Fibroblast of mammary gland (primary cell): ENCODE measurements around the gene NEGR1.

Experiments
- DNase-seq: peaks from one replicate; pipeline ENCODE4 v3.0.0-alpha.2; 2010; ENCODE audit warnings: low read depth
- H3K4me3 ChIP-seq: 2 replicates; pipeline ENCODE4 v1.5.1; 2011; ENCODE audit warnings: low read depth, mild to moderate bottlenecking, low read length, moderate library complexity; ENCODE audit not compliant: control insufficient read depth
- TF ChIP-seq, protein P1 (sequence below): conservative IDR thresholded peaks from 2 replicates; pipeline ENCODE4 v1.5.1; 2011; ENCODE audit warnings: low read depth, low read length, inconsistent platforms; ENCODE audit not compliant: control insufficient read depth, insufficient read depth

The NEGR1 gene

DNA sequence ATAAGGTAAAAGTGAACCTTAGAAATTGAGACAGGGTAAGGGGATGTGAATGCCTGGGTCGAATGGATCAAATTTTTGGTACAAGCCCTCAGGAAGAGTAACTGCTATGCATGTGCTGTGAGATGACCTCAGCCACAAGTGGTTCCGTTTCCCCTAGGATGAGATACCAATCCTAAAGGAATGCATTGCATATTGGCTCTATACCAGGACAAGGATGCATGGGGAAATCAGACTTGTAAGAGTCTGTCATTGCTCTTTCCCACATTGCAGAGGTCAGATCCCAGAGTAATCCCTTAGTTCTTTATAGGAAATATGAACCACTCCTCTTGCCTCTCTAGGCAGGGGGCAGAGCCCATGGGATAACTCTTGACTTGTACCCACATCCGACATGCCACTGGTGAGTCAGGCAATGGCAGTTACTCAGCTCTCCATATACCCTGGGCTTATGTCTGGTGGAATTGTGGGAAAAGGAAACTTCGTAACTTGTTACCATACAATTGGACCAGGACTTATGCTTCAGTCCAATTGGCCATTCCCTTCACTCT lies 773.2 kb downstream of the NEGR1 start:
- TF ChIP-seq, protein P1, sequence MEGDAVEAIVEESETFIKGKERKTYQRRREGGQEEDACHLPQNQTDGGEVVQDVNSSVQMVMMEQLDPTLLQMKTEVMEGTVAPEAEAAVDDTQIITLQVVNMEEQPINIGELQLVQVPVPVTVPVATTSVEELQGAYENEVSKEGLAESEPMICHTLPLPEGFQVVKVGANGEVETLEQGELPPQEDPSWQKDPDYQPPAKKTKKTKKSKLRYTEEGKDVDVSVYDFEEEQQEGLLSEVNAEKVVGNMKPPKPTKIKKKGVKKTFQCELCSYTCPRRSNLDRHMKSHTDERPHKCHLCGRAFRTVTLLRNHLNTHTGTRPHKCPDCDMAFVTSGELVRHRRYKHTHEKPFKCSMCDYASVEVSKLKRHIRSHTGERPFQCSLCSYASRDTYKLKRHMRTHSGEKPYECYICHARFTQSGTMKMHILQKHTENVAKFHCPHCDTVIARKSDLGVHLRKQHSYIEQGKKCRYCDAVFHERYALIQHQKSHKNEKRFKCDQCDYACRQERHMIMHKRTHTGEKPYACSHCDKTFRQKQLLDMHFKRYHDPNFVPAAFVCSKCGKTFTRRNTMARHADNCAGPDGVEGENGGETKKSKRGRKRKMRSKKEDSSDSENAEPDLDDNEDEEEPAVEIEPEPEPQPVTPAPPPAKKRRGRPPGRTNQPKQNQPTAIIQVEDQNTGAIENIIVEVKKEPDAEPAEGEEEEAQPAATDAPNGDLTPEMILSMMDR: no peak
- peak; percentile 54 for DNase-seq
- H3K4me3 ChIP-seq: no peak overlapping the region

DNA sequence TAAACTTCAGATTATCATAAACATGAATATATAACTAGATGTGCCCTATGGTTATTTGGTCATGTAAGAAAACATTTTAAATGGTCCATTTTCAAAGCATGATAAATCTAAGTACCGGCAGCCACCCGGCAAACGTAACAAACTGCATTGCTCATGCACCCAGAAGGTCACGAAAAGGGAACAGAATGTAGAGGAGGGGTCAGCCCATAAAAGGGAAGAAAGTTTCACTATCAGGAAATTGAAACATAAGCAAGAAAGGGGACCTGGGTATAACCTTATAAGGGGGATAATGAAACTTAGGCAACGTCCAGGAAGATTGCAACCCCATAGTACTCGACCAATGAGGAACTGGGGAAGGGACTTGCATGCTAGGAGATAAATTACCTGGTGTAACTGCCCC lies 780.3 kb downstream of the NEGR1 start:
- DNase-seq: no peak
- no peak overlapping the region for H3K4me3 ChIP-seq
- TF ChIP-seq, protein P1: no peak

DNA sequence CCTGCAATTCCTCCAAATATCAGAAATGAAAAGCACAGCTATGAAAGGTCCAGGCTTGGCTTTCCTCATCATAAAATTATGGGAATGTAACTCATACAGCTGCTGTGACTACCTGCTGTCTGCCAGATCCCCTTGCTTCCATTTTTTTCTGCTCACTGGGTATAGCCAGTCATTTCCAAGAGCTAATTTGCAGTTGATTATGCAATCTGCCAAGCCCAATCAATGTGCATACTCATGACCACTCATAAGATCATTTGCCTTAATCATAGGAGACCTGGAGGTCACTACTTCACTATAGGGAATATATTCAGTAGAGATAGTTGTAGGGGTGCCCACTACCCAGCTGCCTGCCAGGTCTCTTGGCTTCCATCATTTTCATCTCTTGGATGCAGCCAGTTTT lies 783.8 kb downstream of the NEGR1 start:
- no peak overlapping the region for H3K4me3 ChIP-seq
- TF ChIP-seq, protein P1: no peak
- DNase-seq: no peak

DNA sequence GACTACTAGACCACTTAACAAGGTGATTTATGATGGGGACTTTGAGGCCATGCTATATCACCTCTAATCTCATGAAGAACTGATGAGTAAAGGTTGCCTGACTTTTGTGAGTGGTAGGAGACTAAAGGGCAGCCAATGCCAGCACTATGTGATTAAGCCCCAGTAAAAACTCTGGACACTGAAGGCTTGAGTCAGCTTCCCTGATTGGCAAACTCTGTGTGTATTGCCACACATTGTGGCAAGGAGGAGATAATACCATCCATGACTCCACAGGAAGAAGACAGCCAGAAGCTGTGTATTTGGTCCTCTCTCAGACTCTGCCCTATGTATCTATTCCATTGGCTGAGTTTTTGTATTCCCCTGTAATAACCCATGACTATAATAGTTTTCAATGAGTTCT lies 788.2 kb downstream of the NEGR1 start:
- peak; percentile 53 for DNase-seq
- TF ChIP-seq, protein P1: no peak
- H3K4me3 ChIP-seq: no peak overlapping the region

DNA sequence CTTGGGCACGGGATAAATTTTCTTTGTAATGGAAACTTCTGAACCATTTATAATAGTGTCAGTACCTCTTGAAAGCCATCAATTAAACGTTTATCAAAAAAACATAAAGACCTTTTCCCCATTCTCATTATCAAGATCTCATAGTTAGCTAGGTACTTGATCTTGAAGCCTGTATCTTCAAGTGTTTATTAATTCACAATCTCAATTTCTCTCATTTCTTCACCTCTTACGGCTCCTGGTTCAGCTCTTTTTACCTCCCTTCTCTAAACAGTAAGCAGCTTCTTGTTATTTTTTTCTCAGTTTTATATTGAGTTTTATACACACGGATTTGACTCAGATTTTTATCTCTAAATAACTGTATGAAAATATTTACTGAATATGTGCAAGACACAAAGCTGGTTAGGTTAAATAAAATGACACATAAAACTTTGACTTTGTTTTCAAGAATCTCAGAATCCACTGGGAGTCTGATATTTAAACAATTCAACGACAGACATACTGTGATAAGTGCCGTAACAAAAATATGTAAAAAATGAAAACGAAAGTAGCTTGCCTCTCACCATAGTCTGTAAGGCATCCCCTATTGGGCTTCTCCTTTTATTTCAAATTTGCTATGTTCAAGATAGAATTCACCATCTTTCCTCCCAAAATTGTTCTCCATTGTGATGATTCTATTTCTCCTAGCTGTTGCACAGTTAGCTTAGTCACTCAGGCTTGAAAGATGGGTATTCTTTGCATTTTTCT lies 789.9 kb downstream of the NEGR1 start:
- DNase-seq: no peak
- TF ChIP-seq, protein P1: no peak
- no peak overlapping the region for H3K4me3 ChIP-seq

DNA sequence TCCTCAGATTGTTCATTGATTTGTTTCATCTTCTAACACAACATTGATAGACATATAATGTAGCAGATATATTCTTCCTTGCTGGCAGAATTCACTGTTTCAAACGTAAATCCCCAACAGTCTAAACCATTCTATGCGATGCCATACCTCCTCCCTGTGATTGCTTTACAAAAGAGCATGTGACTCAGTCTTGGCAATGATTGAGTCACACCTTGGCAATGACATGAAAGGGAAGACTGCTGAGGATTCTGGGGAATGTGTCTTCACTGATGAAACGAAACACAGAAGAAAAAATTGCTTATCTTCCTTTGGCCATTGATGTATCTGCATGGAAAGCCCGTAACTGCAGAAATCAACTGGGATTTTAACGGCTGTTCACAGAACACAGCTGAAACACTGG lies 791.9 kb downstream of the NEGR1 start:
- H3K4me3 ChIP-seq: no peak overlapping the region
- peak; percentile 86 for DNase-seq
- TF ChIP-seq, protein P1: no peak
